Renal pelvis (tissue), 12 donors: Measurements from ENCODE around the gene ZNF718. TPM values are rescaled to one million over a fixed set of nuclear protein-coding genes. Genes with fewer than 3 reads are reported as not detected.
"Not testable (repeated sequence)": the region's sequence is repeated elsewhere in the genome, so short reads cannot be mapped to it uniquely, and the experiment has no call there.

Experiments used
- DNase-seq: peaks from one replicate; pipeline ENCODE4 v3.0.0-alpha.2; 2013
- long read RNA-seq, 16 experiments: transcript quantifications; one replicate each; lab custom pipeline, GENCODE V29; 2026
- polyA plus RNA-seq, 3 donors: library from polyadenylated mRNA; unstranded; fragments of 120-200 nt; gene quantifications; one replicate each; pipeline ENCODE4 v1.2.1, GENCODE V29; 2013; ENCODE audit not compliant: insufficient read length in 3 of 3

Gene ZNF718
- 10 to 100 TPM; 11.1 to 21.7 (median 18.1) TPM for polyA plus RNA-seq
- long read RNA-seq, donor 1 = 0 reads
- long read RNA-seq, donor 2 = 0 reads
- long read RNA-seq, donor 3 = 0 reads
- long read RNA-seq, donor 4, partial matches to known transcripts = 0 of 1 reads
- long read RNA-seq, donor 4, other reads (novel, unspliced or antisense) = 0 of 1 reads
- long read RNA-seq, donor 5 = 0 reads
- long read RNA-seq, donor 6, partial matches to known transcripts = 0 of 1 reads
- long read RNA-seq, donor 6, other reads (novel, unspliced or antisense) = 0 of 1 reads
- long read RNA-seq, donor 7, partial matches to known transcripts = 0 of 6 reads
- long read RNA-seq, donor 7, other reads (novel, unspliced or antisense) = 6 of 6 reads
- long read RNA-seq, donor 8 = 0 reads
- long read RNA-seq, donor 9, partial matches to known transcripts = 0 of 2 reads
- long read RNA-seq, donor 9, other reads (novel, unspliced or antisense) = 0 of 2 reads
- long read RNA-seq, donor 10, partial matches to known transcripts = 0 of 5 reads
- long read RNA-seq, donor 10, other reads (novel, unspliced or antisense) = 5 of 5 reads
- long read RNA-seq, donor 11 = 0 reads
- long read RNA-seq, donor 12 = 0 reads
- long read RNA-seq, donor 13, partial matches to known transcripts = 0 of 1 reads
- long read RNA-seq, donor 13, other reads (novel, unspliced or antisense) = 0 of 1 reads
- long read RNA-seq, donor 14 = 0 reads
- long read RNA-seq, donor 15 = 0 reads
- long read RNA-seq, donor 16, partial matches to known transcripts = 0 of 5 reads
- long read RNA-seq, donor 16, other reads (novel, unspliced or antisense) = 5 of 5 reads

DNA sequence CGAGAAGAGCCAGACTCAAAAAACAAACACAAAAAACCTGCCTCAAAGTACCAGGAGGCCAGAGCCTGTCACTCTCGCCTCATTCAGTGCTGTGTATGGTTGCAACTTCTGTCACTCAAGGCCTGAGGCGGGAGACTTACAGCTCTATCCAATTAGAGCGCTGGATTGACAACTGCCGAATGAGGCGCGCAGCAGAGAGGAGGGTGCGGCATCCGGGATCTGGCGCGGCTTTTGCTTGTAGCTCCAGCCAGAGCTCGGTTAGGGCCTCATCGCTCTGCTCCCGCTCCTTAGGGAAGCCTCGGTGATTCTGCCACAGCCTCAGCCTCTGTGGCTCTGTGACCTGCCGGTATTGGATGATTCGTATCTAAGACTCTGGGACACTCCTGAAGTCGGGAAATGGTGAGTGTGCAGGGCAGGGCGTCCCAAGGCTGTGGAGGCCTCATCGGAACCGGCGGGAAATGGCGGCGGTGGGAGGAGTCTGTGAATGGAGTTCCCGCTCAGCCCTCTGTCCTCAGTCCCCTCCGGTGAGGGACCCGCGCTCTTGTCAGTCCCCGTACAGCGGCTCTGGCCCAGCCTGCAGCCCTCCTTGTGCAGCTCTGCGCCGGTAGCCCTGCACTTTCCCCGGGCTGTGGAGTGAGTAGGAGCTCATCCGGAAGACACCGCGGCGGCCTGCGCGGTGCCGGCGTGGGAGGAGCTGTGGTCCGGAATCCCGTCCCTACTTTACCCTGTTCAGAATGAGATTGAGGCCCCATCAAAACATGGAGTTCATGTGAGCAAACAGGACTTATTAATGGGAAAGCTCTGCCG lies at the start of gene ZNF718:
ZNF718 (plus strand) TSS at position 227 of the 807 bp plus-strand sequence; CDS start at position 397, 170 bp downstream.
- peak; percentile 98 for DNase-seq

DNA sequence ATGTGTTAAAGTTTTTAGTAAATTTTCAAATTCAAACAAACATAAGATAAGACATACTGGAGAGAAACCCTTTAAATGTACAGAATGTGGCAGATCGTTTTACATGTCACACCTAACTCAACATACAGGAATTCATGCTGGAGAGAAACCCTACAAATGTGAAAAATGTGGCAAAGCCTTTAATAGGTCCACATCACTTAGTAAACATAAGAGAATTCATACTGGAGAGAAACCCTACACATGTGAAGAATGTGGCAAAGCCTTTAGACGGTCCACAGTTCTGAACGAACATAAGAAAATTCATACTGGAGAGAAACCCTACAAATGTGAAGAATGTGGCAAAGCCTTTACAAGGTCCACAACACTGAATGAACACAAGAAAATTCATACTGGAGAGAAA lies 38.4 kb upstream of the ZNF718 start:
- no peak for DNase-seq

DNA sequence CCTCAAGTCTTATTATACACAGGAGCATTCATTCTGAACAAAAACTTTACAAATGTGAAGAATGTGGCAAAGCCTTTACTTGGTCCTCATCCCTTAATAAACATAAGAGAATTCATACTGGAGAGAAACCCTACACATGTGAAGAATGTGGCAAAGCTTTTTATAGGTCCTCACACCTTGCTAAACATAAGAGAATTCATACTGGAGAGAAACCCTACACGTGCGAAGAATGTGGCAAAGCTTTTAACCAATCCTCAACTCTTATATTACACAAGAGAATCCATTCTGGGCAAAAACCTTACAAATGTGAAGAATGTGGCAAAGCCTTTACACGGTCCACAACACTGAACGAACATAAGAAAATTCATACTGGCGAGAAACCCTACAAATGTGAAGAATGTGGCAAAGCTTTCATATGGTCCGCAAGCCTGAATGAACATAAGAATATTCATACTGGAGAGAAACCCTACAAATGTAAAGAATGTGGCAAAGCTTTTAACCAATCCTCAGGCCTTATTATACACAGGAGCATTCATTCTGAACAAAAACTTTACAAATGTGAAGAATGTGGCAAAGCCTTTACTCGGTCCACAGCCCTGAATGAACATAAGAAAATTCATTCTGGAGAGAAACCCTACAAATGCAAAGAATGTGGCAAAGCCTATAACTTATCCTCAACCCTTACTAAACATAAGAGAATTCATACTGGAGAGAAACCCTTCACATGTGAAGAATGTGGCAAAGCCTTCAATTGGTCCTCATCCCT lies 37.6 kb upstream of the ZNF718 start:
- DNase-seq = not testable (repeated sequence)

DNA sequence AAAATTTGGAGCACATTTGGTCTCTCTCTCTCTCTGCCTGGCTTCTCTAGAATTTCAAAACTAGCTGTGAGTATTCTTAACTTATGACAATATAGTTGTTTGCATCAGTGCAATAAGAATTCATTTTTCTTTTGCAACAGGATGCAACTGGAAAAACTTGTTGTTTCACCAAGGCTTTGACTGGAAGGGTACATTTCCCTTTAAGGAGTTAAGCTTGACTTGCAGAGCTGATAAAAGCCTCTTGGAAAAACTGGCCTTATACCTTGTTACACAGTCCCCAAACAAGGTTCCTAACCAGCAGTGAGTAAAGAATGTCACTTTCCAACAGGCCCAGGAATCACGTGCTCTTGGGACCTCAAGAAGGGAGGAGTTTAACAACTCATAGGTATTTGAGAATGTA lies 25.9 kb upstream of the ZNF718 start:
- no peak for DNase-seq

DNA sequence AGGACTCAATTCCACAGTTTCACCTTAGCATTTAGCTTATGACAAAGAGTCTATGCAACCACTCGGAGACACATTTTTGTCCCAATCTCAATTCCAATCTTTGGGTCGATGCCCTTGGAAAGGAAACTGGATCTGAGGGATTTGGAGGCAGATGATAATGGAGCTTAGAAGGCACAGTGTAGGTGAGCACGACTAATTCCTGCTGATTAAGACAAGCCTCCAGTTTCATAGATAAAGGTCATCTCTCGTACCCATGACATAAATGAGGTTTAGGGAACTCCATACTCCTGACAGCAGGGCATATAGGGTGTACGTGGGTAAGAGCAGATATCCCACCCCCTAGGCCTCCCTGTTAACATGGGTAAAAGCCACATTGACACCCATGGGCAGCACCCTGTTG lies 24.4 kb upstream of the ZNF718 start:
- no peak for DNase-seq

DNA sequence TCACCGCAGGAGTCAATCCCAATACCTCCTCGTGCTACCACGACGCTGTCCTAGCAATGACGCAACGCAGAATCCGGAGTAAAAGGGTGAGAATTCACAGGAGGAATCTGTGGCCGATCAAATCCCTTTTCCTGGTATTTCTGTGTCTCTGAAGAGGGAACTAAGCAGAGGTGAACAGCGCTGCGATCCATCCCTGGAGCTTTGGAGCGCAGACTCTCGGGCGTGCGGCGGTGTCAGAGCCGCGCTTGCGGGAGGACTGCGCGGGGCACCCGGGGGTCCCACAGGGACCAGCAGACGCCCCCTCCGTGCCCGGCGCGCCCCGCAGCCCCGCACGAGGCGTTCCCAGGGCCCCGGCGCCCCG lies 17.2 kb upstream of the ZNF718 start:
- no peak for DNase-seq

DNA sequence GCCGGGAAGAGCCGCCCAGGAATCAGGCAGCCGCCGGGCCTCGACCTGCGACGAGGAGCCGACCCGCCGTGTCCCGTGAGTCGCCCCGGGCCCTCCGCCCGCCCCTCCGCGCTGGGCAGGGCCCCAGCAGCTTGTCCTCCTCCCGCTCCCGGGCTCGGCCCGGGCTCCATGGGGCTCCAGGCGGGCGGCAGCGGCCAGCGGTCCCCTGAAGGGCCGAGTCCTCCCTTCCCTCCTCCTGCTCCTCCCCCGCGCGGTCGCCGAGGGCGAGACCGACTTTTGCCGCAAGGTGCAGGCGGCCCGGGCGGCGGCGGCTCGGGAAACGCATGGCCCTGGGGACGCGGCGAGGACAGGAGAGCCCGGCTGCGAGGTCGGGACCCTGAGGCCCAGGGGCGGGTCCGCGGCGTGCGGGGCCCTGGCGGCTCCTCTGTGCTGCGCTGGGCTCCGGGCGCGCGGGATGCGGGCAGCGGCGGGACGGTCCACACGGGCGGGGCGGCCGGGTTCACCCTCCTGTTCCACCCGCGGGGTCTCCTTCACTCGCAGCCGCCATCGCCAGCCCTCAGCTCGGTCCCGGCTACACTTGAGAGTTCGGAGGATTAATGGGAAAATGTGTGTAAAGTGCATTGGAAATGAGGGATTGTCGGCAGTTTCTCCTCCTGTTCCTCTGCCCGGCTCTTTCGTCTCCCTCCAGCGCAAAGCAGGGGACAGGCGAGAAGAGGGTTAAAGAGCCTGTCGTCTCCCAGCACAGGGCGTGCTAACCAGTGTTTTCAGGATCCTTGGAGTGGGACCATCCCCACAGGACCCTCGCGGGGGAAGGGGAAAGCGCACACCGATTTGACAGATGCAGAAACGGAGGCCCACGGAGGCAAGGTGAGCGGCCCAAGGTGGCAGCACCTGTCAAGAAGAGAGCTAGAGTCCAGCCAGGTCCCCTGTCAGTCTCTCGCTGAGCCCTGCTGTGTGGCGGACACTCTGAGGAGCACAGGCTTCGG lies 16.6 kb upstream of the ZNF718 start:
- peak; percentile 21 for DNase-seq

DNA sequence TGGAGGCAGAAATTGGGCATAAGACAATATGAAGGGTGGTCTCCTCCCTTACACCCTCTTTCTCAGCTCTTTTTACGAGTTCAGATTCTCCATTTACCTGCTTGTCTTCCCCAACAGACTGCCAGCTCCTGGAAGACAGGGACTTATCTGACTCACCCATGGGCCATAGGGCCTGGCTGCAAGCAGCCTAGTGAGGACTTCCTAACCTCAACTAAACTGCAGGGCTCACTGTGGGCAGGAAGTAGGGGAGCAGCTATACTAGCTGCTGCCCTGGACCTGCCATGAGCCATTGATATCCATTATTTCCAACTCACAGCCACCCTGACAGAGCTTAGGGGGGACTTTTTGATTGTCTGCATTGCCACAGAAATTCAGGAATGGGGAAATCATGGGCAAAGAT lies 11.5 kb upstream of the ZNF718 start:
- DNase-seq = no peak

DNA sequence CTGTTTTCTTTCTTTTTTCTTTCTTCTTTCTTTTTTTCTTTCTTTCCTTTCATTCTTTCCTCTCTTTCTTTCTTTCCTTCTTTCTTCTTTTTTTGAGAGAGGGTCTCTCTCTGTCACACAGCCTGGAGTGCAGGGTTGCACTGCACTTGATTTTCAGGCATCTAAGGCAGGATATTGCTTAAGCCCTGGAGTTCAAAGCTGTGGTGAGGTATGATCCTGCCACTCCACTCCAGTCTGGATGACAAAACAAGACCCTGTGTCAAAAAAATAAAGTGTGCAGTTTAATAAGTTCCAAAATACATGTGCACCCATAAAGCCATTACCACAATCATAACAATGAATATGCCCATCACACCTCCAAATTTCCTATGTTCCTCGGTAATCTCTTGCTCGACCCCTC lies 10.6 kb upstream of the ZNF718 start:
- DNase-seq = no peak

DNA sequence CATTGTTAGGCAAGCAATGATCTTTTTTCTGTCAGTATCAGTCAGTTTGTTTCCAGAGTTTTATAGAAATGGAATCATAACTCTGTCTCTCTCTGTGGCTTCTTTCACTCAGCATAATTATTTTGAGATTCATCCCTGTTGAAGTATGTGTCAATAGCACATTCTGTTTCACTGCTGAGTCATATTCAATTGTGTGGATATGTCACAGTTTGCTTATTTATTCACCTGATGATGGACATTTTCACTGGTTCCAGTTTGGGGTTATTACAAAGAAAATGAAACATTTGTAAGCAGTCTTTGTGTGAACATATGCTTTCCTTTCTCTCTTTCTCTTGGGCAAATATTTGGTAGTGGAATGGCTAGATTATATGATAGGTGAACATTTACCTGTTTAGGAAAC lies 10.2 kb upstream of the ZNF718 start:
- DNase-seq = no peak

DNA sequence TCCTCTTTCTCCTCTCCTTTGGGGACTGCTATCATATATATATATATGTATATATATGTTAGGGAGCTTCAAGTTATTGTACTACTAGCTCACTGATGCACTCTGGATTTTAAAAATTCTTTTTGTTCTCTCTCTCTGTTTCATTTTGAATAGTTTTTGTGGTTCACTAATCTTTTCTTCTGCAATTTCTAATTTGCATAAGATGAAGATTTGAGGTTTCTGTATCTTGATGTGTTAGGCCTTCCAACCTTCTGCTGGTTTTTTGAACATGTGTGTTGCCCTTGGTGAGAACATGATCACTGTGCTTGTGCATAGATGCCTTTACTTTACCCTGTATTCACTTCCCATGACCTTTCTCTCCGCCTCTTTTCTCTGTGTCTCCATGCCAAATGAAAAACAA lies 7.8 kb upstream of the ZNF718 start:
- no peak for DNase-seq

DNA sequence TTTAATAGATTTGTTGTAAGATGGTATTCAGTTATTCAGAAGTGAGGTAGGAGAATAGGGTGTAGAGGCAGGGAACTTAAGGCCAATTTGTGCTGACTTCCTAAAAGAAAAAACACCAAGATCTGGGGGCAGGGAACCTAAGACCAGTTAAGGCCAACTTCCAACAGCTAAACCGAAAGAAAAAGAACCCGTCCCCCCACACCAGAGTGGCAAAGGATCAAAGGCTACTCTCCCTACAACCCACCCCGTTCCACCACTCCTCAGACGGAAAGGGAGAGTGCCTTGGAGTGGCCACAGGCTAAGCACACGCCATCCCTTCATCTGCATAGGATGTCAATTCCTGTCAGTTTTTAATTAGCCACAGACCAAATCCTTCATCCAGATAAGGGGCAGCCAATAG lies 3.7 kb upstream of the ZNF718 start:
- DNase-seq = no peak

DNA sequence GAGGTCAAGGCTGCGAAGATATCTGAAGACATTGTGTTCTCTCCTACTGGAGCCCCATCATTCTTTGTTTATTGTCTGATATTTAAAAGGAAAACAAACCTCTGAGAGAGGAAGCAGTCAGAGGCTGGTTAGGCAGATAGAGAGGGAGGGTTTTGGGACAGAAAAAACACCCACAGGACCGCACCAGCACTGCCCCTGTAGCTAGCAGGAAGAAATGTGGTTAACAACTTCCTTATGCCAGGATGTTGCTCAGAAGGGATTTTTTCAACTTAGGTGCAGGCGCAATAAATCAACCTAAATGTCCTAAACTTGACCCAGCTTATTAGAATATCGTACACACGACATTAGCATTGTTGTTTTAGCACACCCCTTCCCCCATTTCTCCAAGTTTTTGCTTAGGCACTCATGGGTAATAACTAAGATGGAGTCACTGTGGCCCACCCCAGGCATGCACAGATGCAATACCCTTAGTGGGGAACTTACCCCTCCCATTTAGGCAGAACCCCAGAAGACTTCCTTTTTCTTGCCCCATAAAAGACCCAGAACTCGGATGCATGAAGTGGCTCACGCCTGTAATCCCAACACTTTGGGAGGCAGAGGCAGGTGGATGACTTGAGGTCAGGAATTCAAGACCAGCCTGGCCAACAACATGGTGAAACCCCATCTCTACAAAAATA lies 2.8 kb upstream of the ZNF718 start:
- DNase-seq = no peak

DNA sequence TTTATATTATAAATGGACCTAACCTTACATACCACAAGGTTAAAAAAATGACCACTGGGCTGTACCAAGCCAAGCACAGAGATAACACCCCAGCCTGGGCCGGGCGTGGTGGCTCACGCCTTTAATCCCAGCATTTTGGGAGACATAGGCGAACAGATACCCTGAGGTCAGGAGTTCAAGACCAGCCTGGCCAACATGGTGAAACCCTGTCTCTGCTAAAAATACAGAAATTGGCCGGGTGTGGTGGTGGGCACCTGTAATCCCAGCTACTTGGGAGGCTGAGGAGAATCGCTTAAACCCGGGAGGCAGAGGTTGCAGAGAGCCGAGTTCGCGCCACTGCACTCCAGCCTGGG lies 403 bp upstream of the ZNF718 start:
- DNase-seq = not testable (repeated sequence)

DNA sequence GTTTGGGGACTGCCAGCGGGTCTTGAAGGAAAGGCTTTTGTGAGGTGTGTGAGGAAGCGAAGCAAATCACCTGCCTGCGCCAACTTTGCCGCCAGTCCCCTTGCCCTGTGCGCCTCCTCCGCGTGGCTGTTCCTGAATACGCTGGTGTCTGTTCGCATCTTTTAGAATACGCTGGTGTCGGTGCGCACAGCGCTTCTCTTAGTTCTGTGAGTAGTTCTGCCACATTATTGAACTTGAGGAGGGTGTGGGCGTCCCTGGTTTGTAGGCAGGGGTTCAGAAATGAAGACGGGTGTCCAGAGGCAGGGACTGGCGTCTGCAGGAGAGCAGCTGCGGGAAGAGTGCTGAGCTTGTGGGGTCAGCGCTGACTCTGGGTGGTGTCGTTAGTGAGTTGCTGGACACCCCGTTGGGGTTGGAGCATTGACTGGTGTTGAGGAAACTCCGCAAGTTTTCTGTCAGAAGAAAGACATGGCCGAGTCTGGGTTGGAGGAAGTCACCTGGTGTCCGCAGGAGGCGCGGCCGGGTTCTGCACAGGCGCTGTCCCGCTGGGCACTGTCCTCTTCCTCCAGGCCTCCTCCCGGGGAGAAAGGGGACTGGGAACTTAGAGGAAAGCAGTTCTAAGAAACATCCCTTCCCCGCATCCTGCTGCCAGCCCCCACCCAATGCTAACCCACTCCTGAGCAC lies 930 bp downstream of the ZNF718 start:
- DNase-seq = peak; percentile 22

DNA sequence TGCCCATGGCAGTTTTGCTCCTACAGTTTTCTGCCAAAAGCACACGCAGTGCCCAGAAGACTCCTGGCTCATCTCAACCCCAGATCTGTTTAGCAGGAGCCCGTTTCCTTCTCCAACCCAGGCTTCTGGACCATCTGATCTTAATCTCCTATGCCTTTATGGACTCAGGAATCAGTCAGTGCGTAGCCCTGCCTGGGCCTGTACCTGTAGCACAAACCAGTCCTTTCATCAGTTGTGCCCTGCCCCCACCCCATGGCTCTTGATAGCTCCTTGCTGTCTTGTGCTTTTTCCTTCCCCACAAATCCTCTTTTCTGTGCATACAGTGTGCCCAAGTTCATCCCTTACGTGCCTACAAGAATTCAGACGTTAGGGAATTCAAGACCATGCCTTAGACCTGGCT lies 1.5 kb downstream of the ZNF718 start:
- no peak for DNase-seq

DNA sequence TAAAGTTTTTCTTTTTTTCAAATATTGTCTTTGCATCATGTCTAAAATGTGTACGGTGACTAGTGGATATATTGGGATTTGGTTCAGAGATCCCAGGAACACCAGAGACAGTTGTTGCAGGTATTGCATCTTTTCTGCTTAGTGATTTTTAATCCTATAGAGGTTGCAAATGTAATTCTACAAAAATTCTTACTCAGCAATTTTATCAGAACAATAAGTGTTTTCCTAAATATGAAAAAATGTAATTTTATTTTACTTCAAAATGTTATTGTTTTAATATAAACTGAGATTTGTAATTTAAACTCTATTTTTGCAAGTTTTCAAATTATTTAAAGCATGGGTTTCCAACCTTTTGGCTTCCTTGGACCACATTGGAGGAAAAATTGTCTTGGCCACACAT lies 8.2 kb downstream of the ZNF718 start:
- DNase-seq = no peak

DNA sequence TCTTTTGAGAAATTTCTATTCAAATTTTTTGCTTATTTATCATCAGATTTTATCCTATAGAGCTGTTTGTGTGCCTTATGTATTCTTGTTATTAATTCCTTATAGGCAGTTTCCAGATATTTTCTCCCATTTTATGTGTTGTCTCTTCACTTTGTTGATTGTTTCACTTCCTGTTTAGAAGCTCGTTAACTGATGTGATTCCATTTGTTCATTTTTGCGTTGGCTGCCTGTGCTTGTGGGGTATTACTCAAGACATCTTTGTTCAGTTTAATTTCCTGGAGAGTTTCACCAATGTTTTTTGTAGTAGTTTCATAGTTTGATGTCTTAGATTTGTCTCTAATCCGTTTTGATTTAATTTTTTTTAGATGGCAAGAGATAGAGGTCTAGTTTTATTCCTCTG lies 14.6 kb downstream of the ZNF718 start:
- DNase-seq = no peak

DNA sequence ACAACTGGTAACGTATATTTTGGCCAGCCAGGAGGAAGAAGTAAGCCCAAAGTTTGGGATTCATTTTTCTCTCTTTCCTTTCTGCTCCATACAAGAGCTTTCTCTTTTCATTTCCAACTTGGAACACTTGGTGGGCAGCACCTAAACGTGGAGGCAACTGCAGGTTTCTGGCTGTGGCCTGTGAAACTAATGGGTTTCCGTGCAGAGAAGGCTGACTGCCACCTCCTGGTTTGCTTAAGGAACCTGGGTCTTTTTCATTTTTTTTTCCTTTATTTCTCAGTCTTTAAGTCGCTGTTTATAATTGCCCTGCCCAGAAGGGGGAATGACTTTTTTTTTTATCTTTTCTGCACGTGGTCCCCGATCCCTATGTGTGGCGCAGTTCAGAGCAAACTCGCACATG lies 15.4 kb downstream of the ZNF718 start:
- no peak for DNase-seq
